ENCODE results near the gene MCC. TPM values are rescaled to one million over a fixed set of nuclear protein-coding genes. Genes with fewer than 3 reads are reported as not detected.

Gene MCC
- total RNA-seq, 1 experiment from 2014 or later: 23.5 TPM

GRCh38 chr5:113195251-113195650 is 293.0 kb downstream of the MCC start (continued):
- TF ChIP-seq ZNF532 (CRISPR knock-in tag; IDR thresholded peaks at IDR 0.05; ENCODE audit: borderline replicate concordance): no peak
- TF ChIP-seq ZNF219 (CRISPR knock-in tag; IDR thresholded peaks at IDR 0.05; ENCODE audit: borderline replicate concordance): no peak
- TF ChIP-seq ZNF512 (CRISPR knock-in tag; IDR thresholded peaks at IDR 0.05; ENCODE audit: borderline replicate concordance): no peak
- TF ChIP-seq FOXP1 (CRISPR knock-in tag; IDR thresholded peaks at IDR 0.05; ENCODE audit: borderline replicate concordance): no peak
- no peak for TF ChIP-seq E2F4 (CRISPR knock-in tag; IDR thresholded peaks at IDR 0.05; ENCODE audit: borderline replicate concordance, low read depth)
- TF ChIP-seq NR1H2 (CRISPR knock-in tag; IDR thresholded peaks at IDR 0.05): no peak
- TF ChIP-seq MYBL2 (CRISPR knock-in tag; IDR thresholded peaks at IDR 0.05): no peak
- TF ChIP-seq, protein P1, sequence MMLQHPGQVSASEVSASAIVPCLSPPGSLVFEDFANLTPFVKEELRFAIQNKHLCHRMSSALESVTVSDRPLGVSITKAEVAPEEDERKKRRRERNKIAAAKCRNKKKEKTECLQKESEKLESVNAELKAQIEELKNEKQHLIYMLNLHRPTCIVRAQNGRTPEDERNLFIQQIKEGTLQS (CRISPR knock-in tag; conservative IDR thresholded peaks at IDR 0.05): no peak
- TF ChIP-seq, protein P2, sequence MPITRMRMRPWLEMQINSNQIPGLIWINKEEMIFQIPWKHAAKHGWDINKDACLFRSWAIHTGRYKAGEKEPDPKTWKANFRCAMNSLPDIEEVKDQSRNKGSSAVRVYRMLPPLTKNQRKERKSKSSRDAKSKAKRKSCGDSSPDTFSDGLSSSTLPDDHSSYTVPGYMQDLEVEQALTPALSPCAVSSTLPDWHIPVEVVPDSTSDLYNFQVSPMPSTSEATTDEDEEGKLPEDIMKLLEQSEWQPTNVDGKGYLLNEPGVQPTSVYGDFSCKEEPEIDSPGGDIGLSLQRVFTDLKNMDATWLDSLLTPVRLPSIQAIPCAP (CRISPR knock-in tag; IDR thresholded peaks at IDR 0.05): no peak

DNA sequence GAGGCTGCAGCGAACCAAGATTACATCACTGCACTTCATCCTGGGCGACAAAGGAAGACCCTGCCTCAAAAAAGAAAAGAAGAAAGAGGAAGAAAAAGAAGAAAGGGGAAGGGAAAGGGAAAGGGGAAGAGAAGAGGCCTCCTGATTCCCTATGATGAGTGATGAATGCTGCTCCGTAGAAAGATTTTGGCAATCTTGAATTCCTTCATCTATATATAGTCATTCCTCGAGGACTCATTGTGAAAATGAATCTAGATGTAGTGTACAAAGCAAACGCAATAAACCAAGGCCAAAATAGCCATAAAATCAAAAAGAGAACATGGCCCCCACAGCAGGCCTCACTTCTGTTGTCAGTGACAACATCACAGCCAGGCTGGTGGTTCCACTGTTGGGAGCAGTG is 293.7 kb downstream of the MCC start:
- H3K4me1 Mint-ChIP-seq: peaks cover 16% of the 10 kb centered on the region
- H3K4me3 Mint-ChIP-seq: no peak overlapping the region
- peaks cover 31% of the 10 kb centered on the region for H3K9me3 Mint-ChIP-seq
- CTCF ChIA-PET: no interaction called here
- no peaks in the 10 kb centered on the region for H3K27me3 Mint-ChIP-seq (ENCODE audit: low read depth)
- ATAC-seq (no peak), DNase-seq (ENCODE audit: low spot score) (no peak)
- POLR2A ChIA-PET: no interaction called here
- peaks cover 23% of the 10 kb centered on the region for H3K36me3 Mint-ChIP-seq
- no peak overlapping the region for H3K27ac Mint-ChIP-seq
- TF ChIP-seq CREB1 (CRISPR knock-in tag; IDR thresholded peaks at IDR 0.05) (no peak), JAZF1 (CRISPR knock-in tag; IDR thresholded peaks at IDR 0.05) (no peak), EMX1 (CRISPR knock-in tag; IDR thresholded peaks at IDR 0.05) (no peak), TCF7 (CRISPR knock-in tag; IDR thresholded peaks at IDR 0.05; ENCODE audit: low read depth) (no peak), JUN (CRISPR knock-in tag; IDR thresholded peaks at IDR 0.05) (no peak), CBFB (CRISPR knock-in tag; IDR thresholded peaks at IDR 0.05; ENCODE audit: low read depth) (no peak), ZNF396 (CRISPR knock-in tag; IDR thresholded peaks at IDR 0.05; ENCODE audit: borderline replicate concordance) (no peak), ZBTB21 (CRISPR knock-in tag; IDR thresholded peaks at IDR 0.05; ENCODE audit: borderline replicate concordance) (no peak), FOXP1 (CRISPR knock-in tag; IDR thresholded peaks at IDR 0.05; ENCODE audit: borderline replicate concordance) (no peak), AR (CRISPR knock-in tag; IDR thresholded peaks at IDR 0.05) (no peak), GABPB1 (CRISPR knock-in tag; IDR thresholded peaks at IDR 0.05) (no peak)
- TF ChIP-seq, protein P3, sequence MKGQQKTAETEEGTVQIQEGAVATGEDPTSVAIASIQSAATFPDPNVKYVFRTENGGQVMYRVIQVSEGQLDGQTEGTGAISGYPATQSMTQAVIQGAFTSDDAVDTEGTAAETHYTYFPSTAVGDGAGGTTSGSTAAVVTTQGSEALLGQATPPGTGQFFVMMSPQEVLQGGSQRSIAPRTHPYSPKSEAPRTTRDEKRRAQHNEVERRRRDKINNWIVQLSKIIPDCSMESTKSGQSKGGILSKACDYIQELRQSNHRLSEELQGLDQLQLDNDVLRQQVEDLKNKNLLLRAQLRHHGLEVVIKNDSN (CRISPR knock-in tag; IDR thresholded peaks at IDR 0.05): no peak
- TF ChIP-seq, protein P4, sequence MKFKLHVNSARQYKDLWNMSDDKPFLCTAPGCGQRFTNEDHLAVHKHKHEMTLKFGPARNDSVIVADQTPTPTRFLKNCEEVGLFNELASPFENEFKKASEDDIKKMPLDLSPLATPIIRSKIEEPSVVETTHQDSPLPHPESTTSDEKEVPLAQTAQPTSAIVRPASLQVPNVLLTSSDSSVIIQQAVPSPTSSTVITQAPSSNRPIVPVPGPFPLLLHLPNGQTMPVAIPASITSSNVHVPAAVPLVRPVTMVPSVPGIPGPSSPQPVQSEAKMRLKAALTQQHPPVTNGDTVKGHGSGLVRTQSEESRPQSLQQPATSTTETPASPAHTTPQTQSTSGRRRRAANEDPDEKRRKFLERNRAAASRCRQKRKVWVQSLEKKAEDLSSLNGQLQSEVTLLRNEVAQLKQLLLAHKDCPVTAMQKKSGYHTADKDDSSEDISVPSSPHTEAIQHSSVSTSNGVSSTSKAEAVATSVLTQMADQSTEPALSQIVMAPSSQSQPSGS (CRISPR knock-in tag; IDR thresholded peaks at IDR 0.05; ENCODE audit: borderline replicate concordance, low read depth): no peak
- TF ChIP-seq, protein P2 (CRISPR knock-in tag; IDR thresholded peaks at IDR 0.05): no peak
